ENCODE measurements around the gene CRP. TPM values are rescaled to one million over a fixed set of nuclear protein-coding genes. Genes with fewer than 3 reads are reported as not detected.

Gene CRP
- total and polyA plus RNA-seq, 2 of the 13 experiments (the other 11 are each of a cell fraction or from before 2014, with no cell fraction given): not detected

GRCh38 chr1:159678939-159679338 is 35.5 kb downstream of the CRP start (continued):
- TF ChIP-seq ZBTB39 (CRISPR knock-in tag; IDR thresholded peaks at IDR 0.05) (no peak), ZNF501 (CRISPR knock-in tag; IDR thresholded peaks at IDR 0.05) (no peak), SP5 (CRISPR knock-in tag; IDR thresholded peaks at IDR 0.05; ENCODE audit: borderline replicate concordance, low read depth) (no peak), ZNF710 (CRISPR knock-in tag; IDR thresholded peaks at IDR 0.05; ENCODE audit: borderline replicate concordance) (no peak)

- no peak overlapping the region for H3K4me3 ChIP-seq (replicated peaks in 1 of 3; ENCODE audit: insufficient read depth in 1 of 3, low read depth in 2 of 3, low read length in 3 of 3)
- CTCF ChIA-PET (ENCODE audit: low intra/inter-chr PET ratio, low total read pairs): no interaction called here
- ATAC-seq (no peak), FAIRE-seq (no peak), DNase-seq (ENCODE audit: low spot score) (no peak)
- intact Hi-C loops (cut with micrococcal nuclease; ENCODE audit: unreplicated experiment): no loop called here
- in situ Hi-C loops (cut with HindIII; ENCODE audit: extremely low pct_ligation_motif_present, low pct_unique_long_range_greater_than_20kb): no loop called here
- 0% methylated on average over 1 of the region's 1 CpG for WGBS (ENCODE audit: low lambda C conversion rate)
- no peak overlapping the region for H2AFZ ChIP-seq (ENCODE audit: low read length)
- no peak overlapping the region for H3K27ac ChIP-seq (ENCODE audit: extremely low read length, insufficient read depth, low read length)
- no peak overlapping the region for H3K9ac ChIP-seq (ENCODE audit: insufficient read depth, low read depth, low read length)
- no peak overlapping the region for H3K4me2 ChIP-seq (ENCODE audit: low read depth, low read length)
- H3K79me2 ChIP-seq (ENCODE audit: insufficient read depth, low read length): no peaks in the 10 kb centered on the region
- H3K4me1 ChIP-seq (ENCODE audit: insufficient read depth, low read length): no peaks in the 10 kb centered on the region
- H4K20me1 ChIP-seq (ENCODE audit: insufficient read depth, low read length): no peaks in the 10 kb centered on the region
- H3K36me3 ChIP-seq (replicated peaks in 1 of 2; ENCODE audit: control insufficient read depth in 1 of 2, insufficient read depth in 2 of 2, low read length in 2 of 2): no peaks in the 10 kb centered on the region
- no TSS peak for BruUV-seq (replicated peaks)
- no peaks in the 10 kb centered on the region; a peak in 1 of 5 replicates for H3K27me3 ChIP-seq (ENCODE audit: control insufficient read depth in 1 of 2, insufficient read depth in 2 of 2, low read length in 2 of 2)
- H3K9me3 ChIP-seq (ENCODE audit: low read length): no peaks in the 10 kb centered on the region
- POLR2A ChIA-PET: no interaction called here
- TF ChIP-seq GPBP1L1 (CRISPR knock-in tag; IDR thresholded peaks at IDR 0.05): no peak
- TF ChIP-seq KLF13 (CRISPR knock-in tag; IDR thresholded peaks at IDR 0.05): no peak
- TF ChIP-seq PBX3 (CRISPR knock-in tag; IDR thresholded peaks at IDR 0.05; ENCODE audit: borderline replicate concordance): no peak
- no peak for TF ChIP-seq ZNF275 (CRISPR knock-in tag; IDR thresholded peaks at IDR 0.05; ENCODE audit: borderline replicate concordance)
- no peak for TF ChIP-seq NR1H2 (CRISPR knock-in tag; IDR thresholded peaks at IDR 0.05; ENCODE audit: borderline replicate concordance, low read depth)
- TF ChIP-seq ZNF432 (CRISPR knock-in tag; IDR thresholded peaks at IDR 0.05; ENCODE audit: borderline replicate concordance): no peak
- TF ChIP-seq ZNF777 (CRISPR knock-in tag; IDR thresholded peaks at IDR 0.05): no peak
- TF ChIP-seq, protein P1, sequence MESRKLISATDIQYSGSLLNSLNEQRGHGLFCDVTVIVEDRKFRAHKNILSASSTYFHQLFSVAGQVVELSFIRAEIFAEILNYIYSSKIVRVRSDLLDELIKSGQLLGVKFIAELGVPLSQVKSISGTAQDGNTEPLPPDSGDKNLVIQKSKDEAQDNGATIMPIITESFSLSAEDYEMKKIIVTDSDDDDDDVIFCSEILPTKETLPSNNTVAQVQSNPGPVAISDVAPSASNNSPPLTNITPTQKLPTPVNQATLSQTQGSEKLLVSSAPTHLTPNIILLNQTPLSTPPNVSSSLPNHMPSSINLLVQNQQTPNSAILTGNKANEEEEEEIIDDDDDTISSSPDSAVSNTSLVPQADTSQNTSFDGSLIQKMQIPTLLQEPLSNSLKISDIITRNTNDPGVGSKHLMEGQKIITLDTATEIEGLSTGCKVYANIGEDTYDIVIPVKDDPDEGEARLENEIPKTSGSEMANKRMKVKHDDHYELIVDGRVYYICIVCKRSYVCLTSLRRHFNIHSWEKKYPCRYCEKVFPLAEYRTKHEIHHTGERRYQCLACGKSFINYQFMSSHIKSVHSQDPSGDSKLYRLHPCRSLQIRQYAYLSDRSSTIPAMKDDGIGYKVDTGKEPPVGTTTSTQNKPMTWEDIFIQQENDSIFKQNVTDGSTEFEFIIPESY (CRISPR knock-in tag; IDR thresholded peaks at IDR 0.05): no peak
- TF ChIP-seq ZNF296 (CRISPR knock-in tag; conservative IDR thresholded peaks at IDR 0.05): no peak
Observed at GRCh38 chr1:159675046-159675445, 39.3 kb downstream of the CRP start.

Data from HepG2 (cell line).